ENCODE results near the gene DSTN. TPM values are rescaled to one million over a fixed set of nuclear protein-coding genes. Genes with fewer than 3 reads are reported as not detected.
"Not testable (repeated sequence)": the region's sequence is repeated elsewhere in the genome, so short reads cannot be mapped to it uniquely, and the experiment has no call there.

The DSTN gene
- total RNA-seq, 1 experiment from 2014 or later, result 378 TPM

DNA sequence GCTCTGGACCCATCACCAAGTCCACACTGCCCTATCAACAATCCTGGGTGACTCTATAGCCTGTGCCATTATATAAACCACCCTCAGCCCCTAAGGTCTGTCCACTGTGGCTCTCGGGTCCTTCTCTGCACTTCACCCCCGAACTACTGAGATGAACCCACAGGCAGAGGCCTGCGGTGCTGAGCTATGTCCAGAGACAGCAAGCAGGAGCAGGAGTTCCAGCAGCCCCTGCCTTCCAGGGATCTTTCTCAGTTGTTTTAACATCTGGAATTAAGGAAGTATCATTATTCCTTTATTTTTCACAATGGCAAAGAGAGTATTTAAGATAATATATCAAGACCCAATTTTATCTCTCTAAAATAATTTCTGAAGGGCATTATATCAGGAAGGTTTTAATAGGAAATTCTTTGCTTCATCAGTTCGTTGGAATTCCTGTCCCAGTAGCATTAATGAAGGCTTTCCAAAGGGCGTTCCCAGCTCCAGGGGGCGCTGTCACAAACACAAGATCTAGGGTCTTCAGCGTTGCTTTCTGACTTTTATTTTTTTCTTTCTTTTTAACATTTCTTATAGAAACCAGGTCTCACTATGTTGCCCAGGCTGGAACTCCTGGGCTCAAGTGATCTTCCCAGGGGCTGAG, 84.9 kb downstream of the DSTN start:
- in situ Hi-C loops (cut with HindIII; ENCODE audit: low sequenced_read_pairs), result no loop called here
- peak; percentile 23 for DNase-seq (ENCODE audit: low spot score)

DNA sequence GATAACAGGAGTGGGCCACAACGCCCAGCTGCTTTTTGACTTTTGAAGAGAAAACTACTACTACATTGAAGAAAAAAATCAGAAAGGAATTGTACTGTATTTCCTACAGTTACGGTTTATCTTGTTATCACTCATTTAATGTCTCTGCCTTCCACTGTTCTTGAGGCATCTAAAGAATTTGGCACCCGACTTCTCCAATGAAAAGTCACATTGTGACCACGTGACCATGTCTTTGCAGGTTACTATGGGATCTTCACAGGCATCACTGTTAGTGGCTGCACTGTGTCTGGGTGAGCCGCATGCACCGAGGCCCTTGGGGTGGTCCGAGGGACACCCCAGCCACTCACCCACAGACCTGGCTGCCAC, 85.4 kb downstream of the DSTN start:
- in situ Hi-C loops (cut with HindIII; ENCODE audit: low sequenced_read_pairs), result no loop called here
- DNase-seq (ENCODE audit: low spot score), result no peak

DNA sequence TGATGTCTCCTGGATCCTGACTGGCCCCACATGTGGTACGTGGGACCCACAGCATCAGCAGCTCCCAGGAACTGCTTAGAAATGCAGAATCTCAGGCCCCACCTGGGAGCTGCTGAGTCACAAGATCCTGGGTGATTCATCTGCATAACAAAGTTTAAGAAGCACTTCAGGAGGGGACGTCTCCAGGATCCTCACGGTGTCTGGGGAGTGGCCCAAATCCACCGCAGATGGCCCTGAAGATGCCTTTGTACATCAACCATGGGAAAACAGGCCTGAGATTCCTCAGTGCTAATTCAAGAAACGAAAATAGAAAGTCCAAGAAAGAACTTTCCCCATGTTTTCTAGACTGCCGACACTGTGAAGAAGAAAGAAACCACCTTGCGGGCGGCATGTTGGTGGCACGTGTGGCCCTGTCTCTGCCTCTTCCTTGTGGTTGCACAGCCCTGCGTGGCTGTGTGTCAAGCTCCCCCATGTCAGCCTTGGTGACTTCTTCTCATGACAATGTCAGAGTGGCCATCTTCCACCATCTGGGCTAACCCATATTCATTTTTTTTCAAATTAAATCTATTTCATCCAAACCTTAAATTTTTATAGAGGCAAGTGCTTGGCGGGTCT, 86.1 kb downstream of the DSTN start:
- in situ Hi-C loops (cut with HindIII; ENCODE audit: low sequenced_read_pairs), result no loop called here

DNA sequence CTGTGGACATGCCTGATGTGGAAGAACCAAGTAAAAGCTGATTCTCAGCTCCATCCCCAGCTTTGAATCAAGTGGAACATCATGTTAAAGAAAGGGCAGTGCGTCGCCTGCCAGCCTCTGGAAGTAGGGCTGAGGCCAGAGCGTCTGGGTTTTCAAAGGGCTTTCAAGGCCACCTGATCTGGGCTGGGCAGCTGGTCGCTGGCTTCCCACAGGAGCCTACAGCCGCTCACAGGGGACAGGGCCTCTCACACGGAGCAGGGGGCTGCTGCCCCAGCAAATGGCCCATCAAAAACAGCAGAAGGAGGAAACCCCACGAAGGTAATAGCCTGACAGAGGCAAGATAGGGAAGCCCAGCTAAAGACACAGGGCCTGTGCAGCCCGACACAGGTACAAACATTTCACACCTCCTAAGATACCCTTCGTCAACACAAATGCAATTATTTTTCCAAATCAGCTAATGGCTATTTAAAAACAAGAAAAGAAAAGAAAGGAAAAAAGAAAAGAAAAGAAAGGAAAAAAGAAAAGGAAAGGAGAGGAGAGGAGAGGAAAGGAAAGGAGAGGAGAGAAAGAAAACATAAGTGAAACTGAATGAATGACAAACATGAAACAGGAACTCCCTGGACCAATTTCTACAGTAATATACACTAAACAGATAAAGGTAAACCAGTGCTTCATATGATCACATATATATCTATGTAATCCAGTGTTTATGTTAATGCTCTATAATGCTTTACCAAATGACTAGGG, 87.4 kb downstream of the DSTN start:
- DNase-seq (ENCODE audit: low spot score), result no peak
- in situ Hi-C loops (cut with HindIII; ENCODE audit: low sequenced_read_pairs), result no loop called here

More for the DNA sequence above, 86.1 kb downstream of the DSTN start:
- no peak for DNase-seq (ENCODE audit: low spot score)

DNA sequence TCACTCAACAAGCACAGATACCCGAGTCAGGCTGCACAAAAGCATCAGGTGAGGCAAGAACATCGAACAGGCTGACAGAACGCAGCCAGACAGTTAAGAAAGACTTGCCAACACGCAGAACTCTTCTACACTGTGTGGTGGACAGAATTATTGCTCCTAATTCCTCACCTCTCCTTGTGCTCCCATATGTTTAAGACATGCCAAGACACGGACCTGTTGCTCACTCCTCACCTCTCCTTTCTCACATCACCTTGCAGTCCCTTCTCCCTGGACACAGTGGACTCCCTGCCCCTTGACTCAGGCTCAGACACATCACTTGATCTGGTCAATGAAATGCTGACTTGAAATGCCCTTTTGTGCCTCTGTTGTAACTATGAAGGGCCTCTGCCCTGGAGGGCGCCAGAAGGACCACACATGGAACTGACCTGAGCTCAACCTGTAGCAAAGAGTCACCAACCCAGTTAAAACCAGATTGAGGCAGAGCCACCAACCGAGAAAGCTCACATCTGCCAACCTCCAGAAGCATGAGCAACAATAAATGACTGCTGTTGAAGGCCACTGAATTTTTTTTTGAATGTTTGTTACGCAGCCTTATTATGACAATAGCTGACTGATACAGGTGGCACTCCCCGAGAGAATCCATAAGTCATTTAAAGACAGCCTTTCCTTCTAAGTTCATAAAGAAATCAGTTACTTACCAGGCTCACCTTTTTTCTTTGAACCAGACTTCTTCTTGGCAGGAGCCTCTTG, 88.2 kb downstream of the DSTN start:
- DNase-seq (ENCODE audit: low spot score), result no peak
- in situ Hi-C loops (cut with HindIII; ENCODE audit: low sequenced_read_pairs), result no loop called here

DNA sequence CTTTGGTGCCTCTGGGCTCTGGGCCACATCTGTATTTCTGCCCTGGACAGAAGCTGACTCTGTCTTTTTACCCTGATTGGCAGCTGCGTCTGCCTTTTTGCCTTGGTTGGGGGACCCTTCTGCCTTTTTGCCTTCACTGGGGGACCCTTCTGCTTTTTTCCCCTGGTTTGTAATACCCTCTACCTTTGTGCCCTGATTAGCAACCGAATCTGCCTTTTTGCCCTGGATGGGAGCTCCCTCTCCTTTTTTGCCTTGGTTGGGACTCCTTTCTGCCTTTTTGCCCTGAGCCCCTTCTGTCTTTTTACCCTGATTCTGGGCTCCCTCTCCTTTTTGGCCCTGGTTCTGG, 88.7 kb downstream of the DSTN start:
- in situ Hi-C loops (cut with HindIII; ENCODE audit: low sequenced_read_pairs), result no loop called here
- no peak for DNase-seq (ENCODE audit: low spot score)

DNA sequence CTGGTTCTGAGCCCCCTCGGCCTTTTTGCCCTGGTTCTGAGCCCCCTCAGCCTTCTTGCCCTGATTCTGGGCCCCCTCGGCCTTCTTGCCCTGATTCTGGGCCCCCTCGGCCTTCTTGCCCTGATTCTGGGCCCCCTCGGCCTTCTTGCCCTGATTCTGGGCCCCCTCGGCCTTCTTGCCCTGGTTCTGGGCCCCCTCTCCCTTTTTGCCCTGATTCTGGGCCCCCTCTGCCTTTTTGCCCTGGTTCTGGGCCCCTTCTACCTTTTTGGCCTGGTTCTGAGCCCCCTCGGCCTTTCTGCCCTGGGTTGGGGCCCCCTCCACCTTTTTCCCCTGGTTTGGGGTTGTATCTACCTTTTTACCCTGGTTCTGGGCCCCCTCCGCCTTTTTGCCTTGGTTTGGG, 89.5 kb downstream of the DSTN start:
- DNase-seq (ENCODE audit: low spot score); in situ Hi-C loops (cut with HindIII; ENCODE audit: low sequenced_read_pairs): not testable (repeated sequence)

Other genes starting within 250 kb of the DSTN start
- gene BFSP1, start 38.7 kb upstream of the DSTN start, total RNA-seq (2014; rRNA removed; shearing (Covaris generic)), result 0.98 and 2.3 TPM in 2 replicates
- gene RRBP1, start 112.2 kb downstream of the DSTN start, total RNA-seq (2014; rRNA removed; shearing (Covaris generic)), result 49.2 and 67.8 TPM in 2 replicates
- gene BANF2, start 129.9 kb downstream of the DSTN start, total RNA-seq (2014; rRNA removed; shearing (Covaris generic)), result not detected in 2 replicates

All from G401 (cell line).